Stomach (tissue), 9 donors: ENCODE data around the gene DAB1. TPM values are rescaled to one million over a fixed set of nuclear protein-coding genes. Genes with fewer than 3 reads are reported as not detected.

Source experiments
- DNase-seq, 2 donors: peaks; one replicate each; pipeline versions ENCODE4 v3.0.0 to v3.0.0-alpha.2; 2013 to 2019
- H3K27ac ChIP-seq, 5 donors: fragments of 200-600 bp in 4 of 5; sonication (generic) in 4 of 5; one replicate each; pipeline ENCODE4 v1.5.1; 2013 to 2019; ENCODE audit warnings: mild to moderate bottlenecking in 1 of 5, moderate library complexity in 1 of 5
- H3K27me3 ChIP-seq, 3 donors: fragments of 200-600 bp; sonication (generic); one replicate each; pipeline ENCODE4 v1.5.1; 2017 to 2019; ENCODE audit warnings: mixed run types in 1 of 3
- H3K36me3 ChIP-seq, 4 donors: fragments of 200-600 bp; sonication (generic); 1 replicate in 3 of 4; 2 replicates in 1 of 4; pipeline ENCODE4 v1.5.1; 2016 to 2019
- H3K4me1 ChIP-seq, 4 donors: fragments of 200-600 bp; sonication (generic); one replicate each; pipeline ENCODE4 v1.5.1; 2016 to 2019
- H3K4me3 ChIP-seq, 4 donors: fragments of 200-600 bp; sonication (generic) in 3 of 4; one replicate each; pipeline ENCODE4 v1.5.1; 2016 to 2019; ENCODE audit warnings: mild to moderate bottlenecking in 1 of 4
- H3K9me3 ChIP-seq, 4 donors: fragments of 200-600 bp; sonication (generic); one replicate each; pipeline ENCODE4 v1.5.1; 2016 to 2019
- EP300 ChIP-seq: sonication (generic); formaldehyde crosslinking; IDR thresholded peaks from one replicate; pipeline ENCODE4 v1.6.1; 2017; ENCODE audit warnings: antibody characterized with exemption
- POLR2A ChIP-seq, 4 donors: fragments of 450-650 bp; IDR thresholded peaks; one replicate each; pipeline ENCODE4 v1.6.1; 2016; ENCODE audit warnings: antibody characterized with exemption in 4 of 4, control low read depth in 2 of 4, mild to moderate bottlenecking in 1 of 4, moderate library complexity in 1 of 4
- POLR2AphosphoS5 ChIP-seq, 3 donors: sonication (generic); formaldehyde crosslinking; IDR thresholded peaks; one replicate each; pipeline ENCODE4 v1.6.1; 2016; ENCODE audit warnings: antibody characterized with exemption in 3 of 3
- WGBS, 5 donors: extraction: QIAGEN DNeasy Blood & Tissue Kit in 3 of 5; methylation state at CpG; one replicate each; pipeline versions ENCODE4 v1.1.5 to v1.1.7; 2013 to 2018; 5-methylcytosine and 5-hydroxymethylcytosine counted together
- intact Hi-C: fragments of 100-400 bp; cut with DNase I; formaldehyde crosslinking; loops from one replicate; pipeline ENCODE4 v1.15.1; 2023; ENCODE audit warnings: low total_unique reads
- polyA plus RNA-seq, 3 donors: library from polyadenylated mRNA; stranded (reverse); fragments of 200-250 nt; gene quantifications; one replicate each; pipeline ENCODE4 v1.2.3, GENCODE V29; 2013
- total RNA-seq, 5 donors: library from RNA; depleted of rRNA; stranded (reverse); fragments of >200 nt; gene quantifications; one replicate each; pipeline versions ENCODE4 v1.1.0 to v1.2.3, GENCODE V29; 2014 to 2016
- TF ChIP-seq, protein P1 (sequence below), 7 experiments: fragments of 450-650 bp in 4 of 7; fragments of 200-600 bp in 3 of 7; sonication (generic) in 3 of 7; IDR thresholded peaks; one replicate each; pipeline ENCODE4 v1.5.1; 2016 to 2019; ENCODE audit warnings: antibody characterized with exemption in 7 of 7, control low read depth in 2 of 7, mild to moderate bottlenecking in 1 of 7
- donor health status: healthy with polysubstance abuse.
- donor health status: Bipolar disorder and iron deficiency.
- donor health status: healthy.

DAB1 gene
- total and polyA plus RNA-seq, 8 donors: under 0.01 to 3.5 (median 0.61) TPM; not detected in 1

DNA sequence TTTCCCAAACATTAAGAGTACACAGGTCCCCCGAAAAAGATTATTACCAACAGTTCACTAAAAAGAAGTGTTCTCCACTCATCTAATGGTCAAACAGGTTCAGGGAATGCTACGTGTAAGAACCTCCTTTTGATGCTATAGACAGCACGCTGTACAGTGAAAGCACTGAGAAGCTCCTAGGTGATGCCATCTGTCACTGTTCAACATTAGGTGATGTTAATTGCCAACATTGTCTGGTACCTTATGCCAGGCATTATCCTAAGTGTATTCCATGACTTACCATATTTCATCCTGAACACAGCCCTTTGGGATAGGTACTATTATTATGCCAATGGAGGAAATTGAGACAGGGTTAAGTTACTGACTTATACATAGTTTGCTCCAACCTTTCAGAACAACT lies 82.1 kb downstream of the DAB1 start:
- Histone ChIP-seq H3K4me1 (no peaks in the 10 kb centered on the region), H3K27ac (no peak overlapping the region), H3K9me3 (no peaks in the 10 kb centered on the region), H3K27me3 (no peaks in the 10 kb centered on the region), H3K36me3 (no peaks in the 10 kb centered on the region), H3K4me3 (no peak overlapping the region)
- no peak for DNase-seq
- TF ChIP-seq EP300: no peak
- TF ChIP-seq POLR2A (IDR thresholded peaks at IDR 0.05): no peak
- no peak for TF ChIP-seq POLR2AphosphoS5 (IDR thresholded peaks at IDR 0.05)
- TF ChIP-seq, protein P1, sequence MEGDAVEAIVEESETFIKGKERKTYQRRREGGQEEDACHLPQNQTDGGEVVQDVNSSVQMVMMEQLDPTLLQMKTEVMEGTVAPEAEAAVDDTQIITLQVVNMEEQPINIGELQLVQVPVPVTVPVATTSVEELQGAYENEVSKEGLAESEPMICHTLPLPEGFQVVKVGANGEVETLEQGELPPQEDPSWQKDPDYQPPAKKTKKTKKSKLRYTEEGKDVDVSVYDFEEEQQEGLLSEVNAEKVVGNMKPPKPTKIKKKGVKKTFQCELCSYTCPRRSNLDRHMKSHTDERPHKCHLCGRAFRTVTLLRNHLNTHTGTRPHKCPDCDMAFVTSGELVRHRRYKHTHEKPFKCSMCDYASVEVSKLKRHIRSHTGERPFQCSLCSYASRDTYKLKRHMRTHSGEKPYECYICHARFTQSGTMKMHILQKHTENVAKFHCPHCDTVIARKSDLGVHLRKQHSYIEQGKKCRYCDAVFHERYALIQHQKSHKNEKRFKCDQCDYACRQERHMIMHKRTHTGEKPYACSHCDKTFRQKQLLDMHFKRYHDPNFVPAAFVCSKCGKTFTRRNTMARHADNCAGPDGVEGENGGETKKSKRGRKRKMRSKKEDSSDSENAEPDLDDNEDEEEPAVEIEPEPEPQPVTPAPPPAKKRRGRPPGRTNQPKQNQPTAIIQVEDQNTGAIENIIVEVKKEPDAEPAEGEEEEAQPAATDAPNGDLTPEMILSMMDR (IDR thresholded peaks at IDR 0.05): no peak
- 73 to 85% (median 81%) methylated on average over 3 of the region's 3 CpGs for WGBS, 5 donors
- intact Hi-C loops: no loop called here

- 79 to 85% (median 80%) methylated on average over 6 of the region's 6 CpGs for WGBS, 5 donors
- Histone ChIP-seq H3K9me3 (no peaks in the 10 kb centered on the region), H3K27me3 (no peaks in the 10 kb centered on the region), H3K27ac (no peak overlapping the region), H3K4me3 (no peak overlapping the region), H3K4me1 (no peaks in the 10 kb centered on the region), H3K36me3 (no peaks in the 10 kb centered on the region)
- no peak for DNase-seq
- TF ChIP-seq EP300 (no peak), POLR2AphosphoS5 (IDR thresholded peaks at IDR 0.05) (no peak), POLR2A (IDR thresholded peaks at IDR 0.05) (no peak)
- TF ChIP-seq, protein P1 (IDR thresholded peaks at IDR 0.05): no peak
- intact Hi-C loops: no loop called here
Measured at GRCh38 chr1:57340334-57341070, 83.4 kb downstream of the DAB1 start.

DNA sequence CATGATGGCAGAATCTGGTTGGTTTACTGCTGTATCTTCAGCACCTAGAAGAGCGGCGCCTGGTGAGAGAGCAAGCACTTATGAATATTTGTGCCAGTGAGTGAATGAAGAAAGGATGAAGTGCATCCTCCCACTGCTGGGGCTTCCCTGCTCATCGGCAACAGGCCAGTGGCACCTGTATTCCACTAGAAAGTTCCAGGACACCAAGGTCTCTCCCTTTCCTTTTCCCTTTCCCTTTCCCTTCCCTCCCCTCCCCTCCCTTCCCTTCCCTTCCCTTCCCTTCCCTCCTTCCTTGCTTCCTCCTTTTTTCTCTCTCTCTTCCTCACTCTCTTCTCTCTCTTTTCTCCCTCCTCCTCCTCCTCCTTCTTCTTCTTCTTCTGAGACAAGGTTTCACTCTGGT lies 86.2 kb downstream of the DAB1 start:
- H3K27ac ChIP-seq: no peak overlapping the region
- intact Hi-C loops: no loop called here
- TF ChIP-seq, protein P1 (IDR thresholded peaks at IDR 0.05): no peak
- TF ChIP-seq EP300 (no peak), POLR2AphosphoS5 (IDR thresholded peaks at IDR 0.05) (no peak), POLR2A (IDR thresholded peaks at IDR 0.05) (no peak)
- no peaks in the 10 kb centered on the region for H3K9me3 ChIP-seq
- DNase-seq: no peak
- 68 to 97% (median 80%) methylated on average over 3 of the region's 3 CpGs for WGBS, 5 donors
- no peaks in the 10 kb centered on the region for H3K27me3 ChIP-seq
- H3K4me3 ChIP-seq: no peak overlapping the region
- H3K4me1 ChIP-seq: no peaks in the 10 kb centered on the region
- no peaks in the 10 kb centered on the region for H3K36me3 ChIP-seq

GRCh38 chr1:57336793-57337192 lies 87.1 kb downstream of the DAB1 start:
- DNase-seq: no peak
- WGBS, 5 donors: 27 to 57% (median 44%) methylated on average over 2 of the region's 2 CpGs

More at GRCh38 chr1:57336793-57337192, 87.1 kb downstream of the DAB1 start:
- intact Hi-C loops: no loop called here
- no peak for TF ChIP-seq POLR2AphosphoS5 (IDR thresholded peaks at IDR 0.05)
- TF ChIP-seq, protein P1 (IDR thresholded peaks at IDR 0.05): no peak
- TF ChIP-seq POLR2A (IDR thresholded peaks at IDR 0.05): no peak
- no peak for TF ChIP-seq EP300
- Histone ChIP-seq H3K4me1 (no peaks in the 10 kb centered on the region), H3K27ac (no peak overlapping the region), H3K4me3 (no peak overlapping the region), H3K27me3 (no peaks in the 10 kb centered on the region), H3K36me3 (no peaks in the 10 kb centered on the region), H3K9me3 (peaks cover 0 to 3% (median under 1%) of the 10 kb centered on the region in 4 donors)
